Endothelial cell of umbilical vein (primary cell): ENCODE data around the gene NPFFR2. TPM values are rescaled to one million over a fixed set of nuclear protein-coding genes. Genes with fewer than 3 reads are reported as not detected.

Experiments used
- BruUV-seq: library from RNA; stranded (reverse); fragments of 400-500 nt; replicated peaks from 2 replicates; lab custom pipeline; 2021; lab: Mats Ljungman, UMichigan
- CTCF ChIA-PET: fragments of 300-600, 350-600 bp; sonication (Branson Sonifier 250); formaldehyde crosslinking; loops from one replicate; lab custom pipeline; 2021; ENCODE audit warnings: antibody characterized with exemption, inconsistent platforms; lab: Charles Lee
- POLR2A ChIA-PET: fragments of 300-600, 350-600 bp; sonication (Branson Sonifier 250); formaldehyde crosslinking; loops from one replicate; lab custom pipeline; 2021; ENCODE audit warnings: antibody characterized with exemption, inconsistent platforms; lab: Charles Lee
- DNase-seq: peaks from one replicate; pipeline ENCODE4 v3.0.0-alpha.2; 2011; ENCODE audit warnings: low read depth, low spot score
- FAIRE-seq: peaks from 2 replicates; lab custom pipeline; 2011; peaks lifted over from hg19 to GRCh38; lab: Jason Lieb, UNC
- H2AFZ ChIP-seq: 2 replicates; pipeline ENCODE4 v1.6.0; 2012; ENCODE audit warnings: low read depth, low read length, control low read depth, inconsistent platforms
- H3K27ac ChIP-seq: 2 replicates; pipeline ENCODE4 v1.5.1; 2011; ENCODE audit warnings: low read depth, mild to moderate bottlenecking, control low read depth, low read length, moderate library complexity; ENCODE audit not compliant: insufficient read depth
- H3K27me3 ChIP-seq, 2 experiments: 2 replicates each; pipeline versions ENCODE4 v1.6.0 to v1.6.1; 2011; ENCODE audit warnings: low read length in 2 of 2, mixed read lengths in 1 of 2; ENCODE audit not compliant: control insufficient read depth in 2 of 2, insufficient read depth in 2 of 2
- H3K36me3 ChIP-seq, 2 experiments: 2 replicates in 1 of 2; 3 replicates in 1 of 2; pipeline ENCODE4 v1.5.1; 2011; ENCODE audit warnings: low read length in 2 of 2, mild to moderate bottlenecking in 1 of 2, moderate library complexity in 1 of 2; ENCODE audit not compliant: control insufficient read depth in 2 of 2, insufficient read depth in 2 of 2; ENCODE audit errors: extremely low read depth in 1 of 2
- H3K4me1 ChIP-seq: 3 replicates; pipeline ENCODE4 v1.5.1; 2011; ENCODE audit warnings: mild to moderate bottlenecking, low read length; ENCODE audit not compliant: control insufficient read depth, insufficient read depth; ENCODE audit errors: extremely low read depth
- H3K4me2 ChIP-seq: 2 replicates; pipeline ENCODE4 v1.6.1; 2011; ENCODE audit warnings: low read length, control low read depth, mixed read lengths; ENCODE audit not compliant: insufficient read depth
- H3K4me3 ChIP-seq, 3 experiments: fragments of 200-600 bp in 1 of 3; sonication (generic), shearing (Covaris generic) in 1 of 3; replicated peaks in 1 of 3; 2 replicates each; pipeline ENCODE4 v1.5.1; 2011 to 2016; ENCODE audit warnings: control low read depth in 3 of 3, low read length in 3 of 3, mild to moderate bottlenecking in 2 of 3, inconsistent platforms in 1 of 3, low read depth in 1 of 3, moderate library complexity in 1 of 3; ENCODE audit not compliant: insufficient read depth in 1 of 3
- H3K79me2 ChIP-seq: 2 replicates; pipeline ENCODE4 v1.6.0; 2012; ENCODE audit warnings: low read length, inconsistent platforms; ENCODE audit not compliant: control insufficient read depth, insufficient read depth
- H3K9ac ChIP-seq: replicated peaks from 2 replicates; pipeline ENCODE3; 2011; ENCODE audit warnings: low read length, control low read depth; ENCODE audit not compliant: insufficient read depth; ENCODE audit errors: extremely low read depth
- H3K9me1 ChIP-seq: replicated peaks from 3 replicates; pipeline ENCODE4 v1.6.0; 2011; ENCODE audit warnings: mild to moderate bottlenecking, low read length; ENCODE audit not compliant: control insufficient read depth, insufficient read depth; ENCODE audit errors: extremely low read depth
- H3K9me3 ChIP-seq: replicated peaks from 2 replicates; pipeline ENCODE4 v1.5.1; 2012; ENCODE audit warnings: low read length, inconsistent platforms; ENCODE audit not compliant: control insufficient read depth, insufficient read depth
- H4K20me1 ChIP-seq: replicated peaks from 2 replicates; pipeline ENCODE3; 2011; ENCODE audit warnings: mild to moderate bottlenecking, low read length; ENCODE audit not compliant: control insufficient read depth, insufficient read depth; ENCODE audit errors: extremely low read depth
- FOS ChIP-seq: IDR thresholded peaks from 2 replicates; pipeline ENCODE4 v1.6.1; 2011; ENCODE audit warnings: mild to moderate bottlenecking, low read length, moderate library complexity, borderline replicate concordance; ENCODE audit not compliant: insufficient read depth
- GATA2 ChIP-seq: IDR thresholded peaks from 2 replicates; pipeline ENCODE4 v1.7.0; 2011; ENCODE audit warnings: low read depth, mild to moderate bottlenecking, moderate library complexity, mixed read lengths, low read length; ENCODE audit not compliant: insufficient read length, insufficient read depth
- JUN ChIP-seq: IDR thresholded peaks from 2 replicates; pipeline ENCODE4 v1.6.1; 2011; ENCODE audit warnings: borderline replicate concordance, low read depth; ENCODE audit not compliant: insufficient read length, insufficient read depth
- POLR2A ChIP-seq: IDR thresholded peaks from 2 replicates; pipeline ENCODE4 v1.6.1; 2012; ENCODE audit warnings: low read depth, mild to moderate bottlenecking, control low read depth, low read length
- POLR2AphosphoS5 ChIP-seq: IDR thresholded peaks from 2 replicates; pipeline ENCODE4 v1.6.1; 2012; ENCODE audit warnings: low read depth, mild to moderate bottlenecking, control low read depth, low read length, moderate library complexity; ENCODE audit not compliant: insufficient read depth
- dilution Hi-C: fragments of 300-500 bp; cut with MboI; formaldehyde crosslinking; loops from one replicate; pipeline ENCODE4 v1.15.0; 2019; ENCODE audit warnings: low sequenced_read_pairs; ENCODE audit not compliant: extremely low pct_ligation_motif_present
- intact Hi-C: fragments of 100-400 bp; cut with micrococcal nuclease; formaldehyde crosslinking; loops from one replicate; pipeline ENCODE4 v1.10.0; 2022
- polyA plus RNA-seq, 4 experiments: library from polyadenylated mRNA; depleted of rRNA in 3 of 4; stranded (reverse) in 3 of 4; unstranded in 1 of 4; fragments of >200 nt; gene quantifications; 2 replicates each; pipeline versions ENCODE4 v1.2.1 to v1.2.3, GENCODE V29; 2011 to 2012; ENCODE audit warnings: missing spikeins in 1 of 4
- total RNA-seq: library from RNA; stranded (reverse); gene quantifications from 2 replicates; pipeline ENCODE4 v1.2.3, GENCODE V29; 2021
- TF ChIP-seq, protein P1 (sequence below), 2 donors: IDR thresholded peaks; 1 replicate in 1 of 2; 2 replicates in 1 of 2; pipeline ENCODE4 v1.5.1; 2011; ENCODE audit warnings: low read length in 2 of 2, mild to moderate bottlenecking in 2 of 2, moderate library complexity in 2 of 2, control low read depth in 1 of 2, inconsistent platforms in 1 of 2, low read depth in 1 of 2; ENCODE audit not compliant: insufficient read depth in 1 of 2; ENCODE audit errors: extremely low read depth in 1 of 2

NPFFR2 gene
- total and polyA plus RNA-seq, 2 donors (not counting 3 experiments of a cell fraction or from before 2014, with no cell fraction given) = 0.06 TPM; not detected in 1

DNA sequence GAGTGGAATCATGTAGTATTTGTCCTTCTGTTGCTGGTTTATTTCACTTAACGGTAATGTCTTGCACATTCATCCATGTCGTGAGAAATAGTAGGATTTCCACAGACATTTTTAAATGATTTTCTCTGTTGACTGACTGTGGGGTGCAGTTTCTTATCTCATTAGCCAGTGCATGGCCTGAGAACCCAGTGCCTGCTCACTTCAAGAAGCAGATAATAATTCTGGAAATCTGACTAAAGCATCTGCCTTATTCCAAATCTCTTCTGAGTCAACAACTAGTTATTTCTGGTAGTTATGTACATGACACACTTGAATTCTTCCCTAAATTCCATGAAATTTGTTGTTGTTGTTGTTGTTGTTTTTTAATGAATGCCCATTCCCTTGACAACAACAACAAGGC lies 77.6 kb downstream of the NPFFR2 start:
- Histone ChIP-seq H3K36me3 (no peaks in the 10 kb centered on the region), H3K4me3 (no peak overlapping the region), H3K27ac (no peak overlapping the region), H3K9ac (no peak overlapping the region), H3K79me2 (no peaks in the 10 kb centered on the region), H3K4me2 (no peak overlapping the region), H3K4me1 (no peaks in the 10 kb centered on the region), H4K20me1 (no peaks in the 10 kb centered on the region), H3K27me3 (no peaks in the 10 kb centered on the region), H3K9me3 (no peaks in the 10 kb centered on the region), H2AFZ (no peak overlapping the region), H3K9me1 (no peaks in the 10 kb centered on the region)
- no peak for FAIRE-seq
- TF ChIP-seq JUN (no peak), GATA2 (no peak)
- intact Hi-C loops = no loop called here
- DNase-seq = no peak
- dilution Hi-C loops = no loop called here
- CTCF ChIA-PET = no interaction called here
- BruUV-seq = no TSS peak
- POLR2A ChIA-PET = no interaction called here

DNA sequence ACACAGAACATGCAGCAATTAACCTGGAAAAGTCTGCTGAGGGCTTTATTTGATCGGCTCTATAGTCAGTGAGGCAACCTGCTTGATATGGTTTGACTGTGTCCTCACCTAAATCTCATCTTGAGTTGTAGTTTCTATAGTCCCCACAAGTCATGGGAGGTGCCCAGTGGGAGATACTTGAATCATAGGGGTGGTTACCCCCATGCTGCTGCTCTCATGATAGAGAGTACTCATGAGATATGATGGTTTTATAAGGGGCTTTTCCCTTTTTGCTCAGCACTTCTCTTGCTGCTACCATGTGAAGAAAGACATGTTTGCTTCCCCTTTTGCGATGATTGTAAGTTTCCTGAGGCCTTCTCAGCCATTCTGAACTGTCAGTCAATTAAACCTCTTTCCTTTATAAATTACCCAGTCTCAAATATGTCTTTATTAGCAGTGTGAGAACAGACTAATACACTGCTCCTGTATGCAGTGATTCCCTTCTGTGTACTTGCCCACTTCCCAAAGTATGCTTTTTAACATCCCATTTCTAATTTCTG lies 78.2 kb downstream of the NPFFR2 start:
- Histone ChIP-seq H3K9ac (no peak overlapping the region), H3K79me2 (no peaks in the 10 kb centered on the region), H3K4me1 (no peaks in the 10 kb centered on the region), H3K36me3 (no peaks in the 10 kb centered on the region), H3K4me2 (no peak overlapping the region), H3K9me1 (no peaks in the 10 kb centered on the region), H3K27ac (no peak overlapping the region), H3K27me3 (no peaks in the 10 kb centered on the region), H2AFZ (no peak overlapping the region), H4K20me1 (no peaks in the 10 kb centered on the region), H3K4me3 (no peak overlapping the region), H3K9me3 (no peaks in the 10 kb centered on the region)
- FAIRE-seq = no peak
- POLR2A ChIA-PET = no interaction called here
- intact Hi-C loops (no loop called here), dilution Hi-C loops (no loop called here)
- BruUV-seq = no TSS peak
- CTCF ChIA-PET = no interaction called here
- TF ChIP-seq JUN = no peak
- no peak for TF ChIP-seq POLR2A
- TF ChIP-seq, protein P1, sequence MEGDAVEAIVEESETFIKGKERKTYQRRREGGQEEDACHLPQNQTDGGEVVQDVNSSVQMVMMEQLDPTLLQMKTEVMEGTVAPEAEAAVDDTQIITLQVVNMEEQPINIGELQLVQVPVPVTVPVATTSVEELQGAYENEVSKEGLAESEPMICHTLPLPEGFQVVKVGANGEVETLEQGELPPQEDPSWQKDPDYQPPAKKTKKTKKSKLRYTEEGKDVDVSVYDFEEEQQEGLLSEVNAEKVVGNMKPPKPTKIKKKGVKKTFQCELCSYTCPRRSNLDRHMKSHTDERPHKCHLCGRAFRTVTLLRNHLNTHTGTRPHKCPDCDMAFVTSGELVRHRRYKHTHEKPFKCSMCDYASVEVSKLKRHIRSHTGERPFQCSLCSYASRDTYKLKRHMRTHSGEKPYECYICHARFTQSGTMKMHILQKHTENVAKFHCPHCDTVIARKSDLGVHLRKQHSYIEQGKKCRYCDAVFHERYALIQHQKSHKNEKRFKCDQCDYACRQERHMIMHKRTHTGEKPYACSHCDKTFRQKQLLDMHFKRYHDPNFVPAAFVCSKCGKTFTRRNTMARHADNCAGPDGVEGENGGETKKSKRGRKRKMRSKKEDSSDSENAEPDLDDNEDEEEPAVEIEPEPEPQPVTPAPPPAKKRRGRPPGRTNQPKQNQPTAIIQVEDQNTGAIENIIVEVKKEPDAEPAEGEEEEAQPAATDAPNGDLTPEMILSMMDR (IDR thresholded peaks at IDR 0.05; ENCODE audit: extremely low read depth in 1 of 2, insufficient read depth in 1 of 2, low read depth in 1 of 2, low read length in 2 of 2) = no peak
- no peak for TF ChIP-seq FOS
- no peak for TF ChIP-seq POLR2AphosphoS5
- no peak for TF ChIP-seq GATA2
- DNase-seq = no peak
